WTC11 (cell line): ENCODE results near the gene ITGA2. TPM values are rescaled to one million over a fixed set of nuclear protein-coding genes. Genes with fewer than 3 reads are reported as not detected.

Source experiments
- ATAC-seq: fragments of 200-7000 bp; cut with Tn5 transposase; 2 replicates; pipeline ENCODE4 v1.10.0; 2021; ENCODE audit warnings: mild to moderate bottlenecking, moderate library complexity
- CTCF ChIA-PET: fragments of 300-600 bp; sonication (Branson Sonifier 250); formaldehyde crosslinking; loops from one replicate; lab custom pipeline; 2021; ENCODE audit warnings: antibody characterized with exemption; lab: Charles Lee
- POLR2A ChIA-PET: fragments of 350-600 bp; sonication (Branson Sonifier 250); formaldehyde crosslinking; loops from one replicate; lab custom pipeline; 2021; ENCODE audit warnings: antibody characterized with exemption; lab: Charles Lee
- DNase-seq: peaks from one replicate; pipeline ENCODE4 v3.0.0; 2021; ENCODE audit warnings: low spot score
- H3K27ac Mint-ChIP-seq: 2 replicates; pipeline ENCODE4 v1.8.0; 2021; ENCODE audit warnings: mixed read lengths
- H3K27me3 Mint-ChIP-seq: 2 replicates; pipeline ENCODE4 v1.8.0; 2021; ENCODE audit warnings: low read depth, mild to moderate bottlenecking, moderate library complexity, mixed read lengths
- H3K36me3 Mint-ChIP-seq: 2 replicates; pipeline ENCODE4 v1.8.0; 2021; ENCODE audit warnings: mixed read lengths
- H3K4me1 Mint-ChIP-seq: 2 replicates; pipeline ENCODE4 v1.8.0; 2022; ENCODE audit warnings: mixed read lengths
- H3K4me3 Mint-ChIP-seq: 2 replicates; pipeline ENCODE4 v1.8.0; 2021; ENCODE audit warnings: mild to moderate bottlenecking, moderate library complexity, mixed read lengths
- H3K9me3 Mint-ChIP-seq: 2 replicates; pipeline ENCODE4 v1.8.0; 2021; ENCODE audit warnings: mixed read lengths
- ATF1 ChIP-seq: sonication (generic); formaldehyde crosslinking; IDR thresholded peaks from 2 replicates; pipeline ENCODE4 v1.8.1; 2023; ENCODE audit warnings: mild to moderate bottlenecking, moderate library complexity, missing genetic modification reagents
- ELF4 ChIP-seq: sonication (generic); formaldehyde crosslinking; IDR thresholded peaks from 2 replicates; pipeline ENCODE4 v1.8.1; 2022; ENCODE audit warnings: low read depth, mild to moderate bottlenecking, moderate library complexity, missing genetic modification reagents
- ESRRA ChIP-seq: sonication (generic); formaldehyde crosslinking; IDR thresholded peaks from 2 replicates; pipeline ENCODE4 v1.8.1; 2022; ENCODE audit warnings: mild to moderate bottlenecking, missing genetic modification reagents, borderline replicate concordance
- FOXJ3 ChIP-seq: sonication (generic); formaldehyde crosslinking; IDR thresholded peaks from 2 replicates; pipeline ENCODE4 v1.9.0; 2021; ENCODE audit warnings: missing genetic modification reagents, mild to moderate bottlenecking, borderline replicate concordance
- KAT7 ChIP-seq: sonication (generic); formaldehyde crosslinking; IDR thresholded peaks from 2 replicates; pipeline ENCODE4 v1.8.1; 2023; ENCODE audit warnings: missing genetic modification reagents, mild to moderate bottlenecking, borderline replicate concordance
- RELA ChIP-seq: sonication (generic); formaldehyde crosslinking; IDR thresholded peaks from 2 replicates; pipeline ENCODE4 v1.8.1; 2022; ENCODE audit warnings: missing genetic modification reagents, mild to moderate bottlenecking, borderline replicate concordance
- SP1 ChIP-seq: sonication (generic); formaldehyde crosslinking; conservative IDR thresholded peaks from 2 replicates; pipeline ENCODE4 v1.8.1; 2022; ENCODE audit warnings: missing genetic modification reagents
- TCF7 ChIP-seq: sonication (generic); formaldehyde crosslinking; IDR thresholded peaks from 2 replicates; pipeline ENCODE4 v1.8.0; 2022; ENCODE audit warnings: mild to moderate bottlenecking, low read depth, missing genetic modification reagents, moderate library complexity
- ZNF232 ChIP-seq: sonication (generic); formaldehyde crosslinking; IDR thresholded peaks from 2 replicates; pipeline ENCODE4 v1.8.0; 2022; ENCODE audit warnings: mild to moderate bottlenecking, missing genetic modification reagents
- ZNF396 ChIP-seq: fragments of 250-450 bp; sonication (Bioruptor Pico); IDR thresholded peaks from 2 replicates; pipeline ENCODE4 v1.8.0; 2021; ENCODE audit warnings: mild to moderate bottlenecking, moderate library complexity, borderline replicate concordance
- total RNA-seq: library from RNA; stranded (reverse); gene quantifications from 3 replicates; pipeline ENCODE4 v1.2.3, GENCODE V29; 2021
- TF ChIP-seq, protein P1 (sequence below): sonication (generic); formaldehyde crosslinking; IDR thresholded peaks from 2 replicates; pipeline ENCODE4 v1.8.1; 2022; ENCODE audit warnings: mild to moderate bottlenecking, moderate library complexity, missing genetic modification reagents
- TF ChIP-seq, protein P2 (sequence below): sonication (generic); formaldehyde crosslinking; IDR thresholded peaks from 2 replicates; pipeline ENCODE4 v1.8.1; 2023; ENCODE audit warnings: mild to moderate bottlenecking, missing genetic modification reagents, moderate library complexity
- TF ChIP-seq, protein P3 (sequence below): sonication (generic); formaldehyde crosslinking; IDR thresholded peaks from 2 replicates; pipeline ENCODE4 v1.8.0; 2023; ENCODE audit warnings: mild to moderate bottlenecking, missing genetic modification reagents
- TF ChIP-seq, protein P4 (sequence below): fragments of 250-450 bp; sonication (Bioruptor Pico); IDR thresholded peaks from 2 replicates; pipeline ENCODE4 v1.9.0; 2021; ENCODE audit warnings: mild to moderate bottlenecking
- TF ChIP-seq, protein P5 (sequence below): sonication (generic); formaldehyde crosslinking; IDR thresholded peaks from 2 replicates; pipeline ENCODE4 v1.8.0; 2022; ENCODE audit warnings: mild to moderate bottlenecking, missing genetic modification reagents
- TF ChIP-seq, protein P6 (sequence below): sonication (generic); formaldehyde crosslinking; IDR thresholded peaks from 2 replicates; pipeline ENCODE4 v1.8.1; 2022; ENCODE audit warnings: mild to moderate bottlenecking, missing genetic modification reagents, moderate library complexity, borderline replicate concordance
- TF ChIP-seq, protein P7 (sequence below): fragments of 250-450 bp; sonication (Bioruptor Pico); conservative IDR thresholded peaks from 2 replicates; pipeline ENCODE4 v1.9.0; 2021; ENCODE audit warnings: mild to moderate bottlenecking
- TF ChIP-seq, protein P8 (sequence below): sonication (generic); formaldehyde crosslinking; IDR thresholded peaks from 2 replicates; pipeline ENCODE4 v1.8.0; 2023; ENCODE audit warnings: missing genetic modification reagents, mild to moderate bottlenecking, borderline replicate concordance

Gene ITGA2
- total RNA-seq, 1 experiment from 2014 or later: 5.5 TPM

DNA sequence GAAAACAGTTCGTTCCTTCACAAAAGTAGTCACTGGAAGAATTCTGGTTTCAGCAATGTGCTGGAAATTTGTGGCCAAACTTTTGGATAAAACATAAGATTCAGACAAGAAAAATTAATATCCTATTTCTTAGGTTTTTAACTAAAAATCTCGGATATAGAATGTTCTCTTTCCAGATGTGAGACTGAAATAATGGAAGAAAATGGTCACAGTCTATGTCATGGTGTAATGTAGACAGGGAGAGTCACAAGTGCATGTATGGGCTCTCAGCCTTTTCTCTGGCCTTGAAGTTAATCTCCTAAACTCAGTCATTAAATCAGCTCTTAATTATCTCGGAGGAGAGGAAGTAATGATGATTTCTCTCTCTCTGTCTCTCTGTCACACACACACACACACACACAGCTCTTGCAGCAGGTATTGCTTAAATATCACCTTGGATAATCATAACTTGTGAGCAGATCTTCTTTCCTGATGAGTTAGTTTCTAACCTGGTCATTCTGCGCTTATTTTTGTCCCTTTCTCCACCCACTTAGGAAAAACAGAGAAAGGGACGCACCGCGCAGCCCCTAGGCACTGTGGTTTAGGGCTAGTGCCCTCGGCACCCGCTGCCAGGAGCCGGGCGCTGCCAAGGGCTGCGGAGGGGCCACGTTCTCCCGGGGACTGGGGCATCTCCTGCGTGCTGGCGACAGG, 672 bp upstream of the ITGA2 start:
- ChIA-PET CTCF (interaction anchor here (0.6 to 1.4 kb wide), 4 partner anchors 9 to 127 kb away, joined by 3 to 6 read pairs (median 4); no protein-coding TSS in a partner anchor), POLR2A (no interaction called here)
- H3K36me3 Mint-ChIP-seq: no peaks in the 10 kb centered on the region
- ATAC-seq (peak; percentile 13; the same call in 1 of the 2 replicates), DNase-seq (no peak)
- no peak for TF ChIP-seq ZNF232 (CRISPR knock-in tag)
- TF ChIP-seq, protein P1, sequence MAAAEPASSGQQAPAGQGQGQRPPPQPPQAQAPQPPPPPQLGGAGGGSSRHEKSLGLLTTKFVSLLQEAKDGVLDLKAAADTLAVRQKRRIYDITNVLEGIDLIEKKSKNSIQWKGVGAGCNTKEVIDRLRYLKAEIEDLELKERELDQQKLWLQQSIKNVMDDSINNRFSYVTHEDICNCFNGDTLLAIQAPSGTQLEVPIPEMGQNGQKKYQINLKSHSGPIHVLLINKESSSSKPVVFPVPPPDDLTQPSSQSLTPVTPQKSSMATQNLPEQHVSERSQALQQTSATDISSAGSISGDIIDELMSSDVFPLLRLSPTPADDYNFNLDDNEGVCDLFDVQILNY (CRISPR knock-in tag): no peak
- no peak for TF ChIP-seq SP1 (CRISPR knock-in tag)
- no peak for TF ChIP-seq ELF4 (CRISPR knock-in tag)
- TF ChIP-seq, protein P2, sequence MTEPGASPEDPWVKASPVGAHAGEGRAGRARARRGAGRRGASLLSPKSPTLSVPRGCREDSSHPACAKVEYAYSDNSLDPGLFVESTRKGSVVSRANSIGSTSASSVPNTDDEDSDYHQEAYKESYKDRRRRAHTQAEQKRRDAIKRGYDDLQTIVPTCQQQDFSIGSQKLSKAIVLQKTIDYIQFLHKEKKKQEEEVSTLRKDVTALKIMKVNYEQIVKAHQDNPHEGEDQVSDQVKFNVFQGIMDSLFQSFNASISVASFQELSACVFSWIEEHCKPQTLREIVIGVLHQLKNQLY (CRISPR knock-in tag): no peak
- TF ChIP-seq, protein P3, sequence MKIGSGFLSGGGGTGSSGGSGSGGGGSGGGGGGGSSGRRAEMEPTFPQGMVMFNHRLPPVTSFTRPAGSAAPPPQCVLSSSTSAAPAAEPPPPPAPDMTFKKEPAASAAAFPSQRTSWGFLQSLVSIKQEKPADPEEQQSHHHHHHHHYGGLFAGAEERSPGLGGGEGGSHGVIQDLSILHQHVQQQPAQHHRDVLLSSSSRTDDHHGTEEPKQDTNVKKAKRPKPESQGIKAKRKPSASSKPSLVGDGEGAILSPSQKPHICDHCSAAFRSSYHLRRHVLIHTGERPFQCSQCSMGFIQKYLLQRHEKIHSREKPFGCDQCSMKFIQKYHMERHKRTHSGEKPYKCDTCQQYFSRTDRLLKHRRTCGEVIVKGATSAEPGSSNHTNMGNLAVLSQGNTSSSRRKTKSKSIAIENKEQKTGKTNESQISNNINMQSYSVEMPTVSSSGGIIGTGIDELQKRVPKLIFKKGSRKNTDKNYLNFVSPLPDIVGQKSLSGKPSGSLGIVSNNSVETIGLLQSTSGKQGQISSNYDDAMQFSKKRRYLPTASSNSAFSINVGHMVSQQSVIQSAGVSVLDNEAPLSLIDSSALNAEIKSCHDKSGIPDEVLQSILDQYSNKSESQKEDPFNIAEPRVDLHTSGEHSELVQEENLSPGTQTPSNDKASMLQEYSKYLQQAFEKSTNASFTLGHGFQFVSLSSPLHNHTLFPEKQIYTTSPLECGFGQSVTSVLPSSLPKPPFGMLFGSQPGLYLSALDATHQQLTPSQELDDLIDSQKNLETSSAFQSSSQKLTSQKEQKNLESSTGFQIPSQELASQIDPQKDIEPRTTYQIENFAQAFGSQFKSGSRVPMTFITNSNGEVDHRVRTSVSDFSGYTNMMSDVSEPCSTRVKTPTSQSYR (CRISPR knock-in tag): no peak
- TF ChIP-seq, protein P4, sequence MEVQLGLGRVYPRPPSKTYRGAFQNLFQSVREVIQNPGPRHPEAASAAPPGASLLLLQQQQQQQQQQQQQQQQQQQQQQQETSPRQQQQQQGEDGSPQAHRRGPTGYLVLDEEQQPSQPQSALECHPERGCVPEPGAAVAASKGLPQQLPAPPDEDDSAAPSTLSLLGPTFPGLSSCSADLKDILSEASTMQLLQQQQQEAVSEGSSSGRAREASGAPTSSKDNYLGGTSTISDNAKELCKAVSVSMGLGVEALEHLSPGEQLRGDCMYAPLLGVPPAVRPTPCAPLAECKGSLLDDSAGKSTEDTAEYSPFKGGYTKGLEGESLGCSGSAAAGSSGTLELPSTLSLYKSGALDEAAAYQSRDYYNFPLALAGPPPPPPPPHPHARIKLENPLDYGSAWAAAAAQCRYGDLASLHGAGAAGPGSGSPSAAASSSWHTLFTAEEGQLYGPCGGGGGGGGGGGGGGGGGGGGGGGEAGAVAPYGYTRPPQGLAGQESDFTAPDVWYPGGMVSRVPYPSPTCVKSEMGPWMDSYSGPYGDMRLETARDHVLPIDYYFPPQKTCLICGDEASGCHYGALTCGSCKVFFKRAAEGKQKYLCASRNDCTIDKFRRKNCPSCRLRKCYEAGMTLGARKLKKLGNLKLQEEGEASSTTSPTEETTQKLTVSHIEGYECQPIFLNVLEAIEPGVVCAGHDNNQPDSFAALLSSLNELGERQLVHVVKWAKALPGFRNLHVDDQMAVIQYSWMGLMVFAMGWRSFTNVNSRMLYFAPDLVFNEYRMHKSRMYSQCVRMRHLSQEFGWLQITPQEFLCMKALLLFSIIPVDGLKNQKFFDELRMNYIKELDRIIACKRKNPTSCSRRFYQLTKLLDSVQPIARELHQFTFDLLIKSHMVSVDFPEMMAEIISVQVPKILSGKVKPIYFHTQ (CRISPR knock-in tag): no peak
- TF ChIP-seq, protein P5, sequence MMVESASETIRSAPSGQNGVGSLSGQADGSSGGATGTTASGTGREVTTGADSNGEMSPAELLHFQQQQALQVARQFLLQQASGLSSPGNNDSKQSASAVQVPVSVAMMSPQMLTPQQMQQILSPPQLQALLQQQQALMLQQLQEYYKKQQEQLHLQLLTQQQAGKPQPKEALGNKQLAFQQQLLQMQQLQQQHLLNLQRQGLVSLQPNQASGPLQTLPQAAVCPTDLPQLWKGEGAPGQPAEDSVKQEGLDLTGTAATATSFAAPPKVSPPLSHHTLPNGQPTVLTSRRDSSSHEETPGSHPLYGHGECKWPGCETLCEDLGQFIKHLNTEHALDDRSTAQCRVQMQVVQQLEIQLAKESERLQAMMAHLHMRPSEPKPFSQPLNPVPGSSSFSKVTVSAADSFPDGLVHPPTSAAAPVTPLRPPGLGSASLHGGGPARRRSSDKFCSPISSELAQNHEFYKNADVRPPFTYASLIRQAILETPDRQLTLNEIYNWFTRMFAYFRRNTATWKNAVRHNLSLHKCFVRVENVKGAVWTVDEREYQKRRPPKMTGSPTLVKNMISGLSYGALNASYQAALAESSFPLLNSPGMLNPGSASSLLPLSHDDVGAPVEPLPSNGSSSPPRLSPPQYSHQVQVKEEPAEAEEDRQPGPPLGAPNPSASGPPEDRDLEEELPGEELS (CRISPR knock-in tag): no peak
- no peak for TF ChIP-seq KAT7 (CRISPR knock-in tag)
- TF ChIP-seq ZNF396: no peak
- TF ChIP-seq, protein P6, sequence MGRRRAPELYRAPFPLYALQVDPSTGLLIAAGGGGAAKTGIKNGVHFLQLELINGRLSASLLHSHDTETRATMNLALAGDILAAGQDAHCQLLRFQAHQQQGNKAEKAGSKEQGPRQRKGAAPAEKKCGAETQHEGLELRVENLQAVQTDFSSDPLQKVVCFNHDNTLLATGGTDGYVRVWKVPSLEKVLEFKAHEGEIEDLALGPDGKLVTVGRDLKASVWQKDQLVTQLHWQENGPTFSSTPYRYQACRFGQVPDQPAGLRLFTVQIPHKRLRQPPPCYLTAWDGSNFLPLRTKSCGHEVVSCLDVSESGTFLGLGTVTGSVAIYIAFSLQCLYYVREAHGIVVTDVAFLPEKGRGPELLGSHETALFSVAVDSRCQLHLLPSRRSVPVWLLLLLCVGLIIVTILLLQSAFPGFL (CRISPR knock-in tag): no peak
- no peak for TF ChIP-seq FOXJ3 (CRISPR knock-in tag)
- no peak for TF ChIP-seq RELA (CRISPR knock-in tag)
- no peak for TF ChIP-seq ATF1 (CRISPR knock-in tag)
- TF ChIP-seq, protein P7, sequence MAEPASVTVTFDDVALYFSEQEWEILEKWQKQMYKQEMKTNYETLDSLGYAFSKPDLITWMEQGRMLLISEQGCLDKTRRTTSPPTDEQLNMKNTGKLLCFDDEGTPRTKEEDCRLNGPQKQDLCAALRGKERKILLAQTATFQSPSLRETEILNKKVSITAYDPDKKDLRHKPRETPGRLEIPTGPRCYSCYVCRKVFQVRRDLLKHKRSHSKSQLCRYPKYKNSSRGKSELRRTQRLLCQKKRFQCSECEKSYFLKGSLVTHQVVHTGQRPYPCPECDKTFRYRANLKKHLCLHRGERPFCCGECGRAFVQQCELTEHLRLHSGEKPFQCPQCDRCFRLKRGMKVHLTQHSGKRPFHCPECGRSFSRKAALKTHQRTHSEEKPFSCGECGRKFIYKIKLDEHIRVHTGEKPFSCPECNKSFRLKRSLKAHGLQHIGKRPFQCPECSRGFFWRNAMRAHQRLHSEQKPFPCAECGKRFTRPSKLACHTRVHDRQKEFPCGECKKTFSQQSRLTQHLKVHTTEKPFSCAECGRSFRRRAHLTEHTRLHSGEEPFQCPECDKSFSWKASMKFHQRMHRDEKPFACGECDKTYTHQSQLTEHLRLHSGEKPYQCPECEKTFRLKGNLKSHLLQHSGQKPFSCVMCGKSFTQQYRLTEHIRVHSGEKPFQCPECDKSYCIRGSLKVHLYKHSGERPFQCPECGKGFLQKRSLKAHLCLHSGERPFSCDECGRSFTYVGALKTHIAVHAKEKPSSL (CRISPR knock-in tag): no peak
- no peak for TF ChIP-seq ESRRA (CRISPR knock-in tag)
- TF ChIP-seq TCF7: no peak
- TF ChIP-seq, protein P8, sequence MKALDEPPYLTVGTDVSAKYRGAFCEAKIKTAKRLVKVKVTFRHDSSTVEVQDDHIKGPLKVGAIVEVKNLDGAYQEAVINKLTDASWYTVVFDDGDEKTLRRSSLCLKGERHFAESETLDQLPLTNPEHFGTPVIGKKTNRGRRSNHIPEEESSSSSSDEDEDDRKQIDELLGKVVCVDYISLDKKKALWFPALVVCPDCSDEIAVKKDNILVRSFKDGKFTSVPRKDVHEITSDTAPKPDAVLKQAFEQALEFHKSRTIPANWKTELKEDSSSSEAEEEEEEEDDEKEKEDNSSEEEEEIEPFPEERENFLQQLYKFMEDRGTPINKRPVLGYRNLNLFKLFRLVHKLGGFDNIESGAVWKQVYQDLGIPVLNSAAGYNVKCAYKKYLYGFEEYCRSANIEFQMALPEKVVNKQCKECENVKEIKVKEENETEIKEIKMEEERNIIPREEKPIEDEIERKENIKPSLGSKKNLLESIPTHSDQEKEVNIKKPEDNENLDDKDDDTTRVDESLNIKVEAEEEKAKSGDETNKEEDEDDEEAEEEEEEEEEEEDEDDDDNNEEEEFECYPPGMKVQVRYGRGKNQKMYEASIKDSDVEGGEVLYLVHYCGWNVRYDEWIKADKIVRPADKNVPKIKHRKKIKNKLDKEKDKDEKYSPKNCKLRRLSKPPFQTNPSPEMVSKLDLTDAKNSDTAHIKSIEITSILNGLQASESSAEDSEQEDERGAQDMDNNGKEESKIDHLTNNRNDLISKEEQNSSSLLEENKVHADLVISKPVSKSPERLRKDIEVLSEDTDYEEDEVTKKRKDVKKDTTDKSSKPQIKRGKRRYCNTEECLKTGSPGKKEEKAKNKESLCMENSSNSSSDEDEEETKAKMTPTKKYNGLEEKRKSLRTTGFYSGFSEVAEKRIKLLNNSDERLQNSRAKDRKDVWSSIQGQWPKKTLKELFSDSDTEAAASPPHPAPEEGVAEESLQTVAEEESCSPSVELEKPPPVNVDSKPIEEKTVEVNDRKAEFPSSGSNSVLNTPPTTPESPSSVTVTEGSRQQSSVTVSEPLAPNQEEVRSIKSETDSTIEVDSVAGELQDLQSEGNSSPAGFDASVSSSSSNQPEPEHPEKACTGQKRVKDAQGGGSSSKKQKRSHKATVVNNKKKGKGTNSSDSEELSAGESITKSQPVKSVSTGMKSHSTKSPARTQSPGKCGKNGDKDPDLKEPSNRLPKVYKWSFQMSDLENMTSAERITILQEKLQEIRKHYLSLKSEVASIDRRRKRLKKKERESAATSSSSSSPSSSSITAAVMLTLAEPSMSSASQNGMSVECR (CRISPR knock-in tag): no peak
- peaks cover 25% of the 10 kb centered on the region for H3K4me1 Mint-ChIP-seq
- H3K27ac Mint-ChIP-seq: no peak overlapping the region
- H3K27me3 Mint-ChIP-seq: peaks cover 24% of the 10 kb centered on the region
- H3K9me3 Mint-ChIP-seq: peaks cover 9% of the 10 kb centered on the region
- H3K4me3 Mint-ChIP-seq: peak overlapping the region; percentile 74
